Measurements from ENCODE around the gene EZH2. TPM values are rescaled to one million over a fixed set of nuclear protein-coding genes. Genes with fewer than 3 reads are reported as not detected.

EZH2 gene
- total RNA-seq, 1 donor from 2014 or later = 13.8 TPM

GRCh38 chr7:148912151-148912550 is 28.1 kb upstream of the EZH2 start:
- Histone ChIP-seq H3K79me2 (ENCODE audit: insufficient read depth, low read length) (no peaks in the 10 kb centered on the region), H3K9me3 (ENCODE audit: insufficient read depth, low read depth, low read length) (no peaks in the 10 kb centered on the region), H3K4me3 (ENCODE audit: insufficient read depth, low read depth, low read length) (no peak overlapping the region), H3K9ac (ENCODE audit: low read length) (no peak overlapping the region), H3K4me1 (ENCODE audit: insufficient read depth, low read length) (peaks cover 9% of the 10 kb centered on the region), H4K20me1 (ENCODE audit: insufficient read depth, low read length) (no peaks in the 10 kb centered on the region), H3K36me3 (ENCODE audit: insufficient read depth, low read length) (no peaks in the 10 kb centered on the region), H3K4me2 (ENCODE audit: low read length) (no peak overlapping the region), H2AFZ (ENCODE audit: low read depth, low read length) (no peak overlapping the region), H3K27ac (ENCODE audit: low read depth, low read length) (no peak overlapping the region), H3K27me3 (ENCODE audit: insufficient read depth, low read length) (peaks cover 41% of the 10 kb centered on the region)
- H3K36me3 Mint-ChIP-seq (ENCODE audit: low read depth, unreplicated experiment) = no peaks in the 10 kb centered on the region
- H3K4me3 Mint-ChIP-seq (ENCODE audit: unreplicated experiment) = no peak overlapping the region
- H3K27ac Mint-ChIP-seq (ENCODE audit: unreplicated experiment) = no peak overlapping the region
- no peak for DNase-seq (ENCODE audit: low read depth)
- TF ChIP-seq EZH2 (IDR thresholded peaks at IDR 0.05; ENCODE audit: insufficient read depth, low read length) = no peak
- TF ChIP-seq CTCF (IDR thresholded peaks at IDR 0.05; ENCODE audit: insufficient read depth, low read depth, low read length) = no peak
- H3K27me3 Mint-ChIP-seq (ENCODE audit: low read depth, unreplicated experiment) = peaks cover 14% of the 10 kb centered on the region
- peaks cover 23% of the 10 kb centered on the region for H3K4me1 Mint-ChIP-seq (ENCODE audit: low read depth, unreplicated experiment)
- no peak for FAIRE-seq
- H3K9me3 Mint-ChIP-seq (ENCODE audit: unreplicated experiment) = no peaks in the 10 kb centered on the region

GRCh38 chr7:148911626-148912025 is 27.5 kb upstream of the EZH2 start:
- no peaks in the 10 kb centered on the region for H3K79me2 ChIP-seq (ENCODE audit: insufficient read depth, low read length)
- FAIRE-seq (no peak), DNase-seq (ENCODE audit: low read depth) (no peak)
- H3K9me3 Mint-ChIP-seq (ENCODE audit: unreplicated experiment) = no peaks in the 10 kb centered on the region
- no peak overlapping the region for H3K27ac Mint-ChIP-seq (ENCODE audit: unreplicated experiment)
- no peak overlapping the region for H2AFZ ChIP-seq (ENCODE audit: low read depth, low read length)
- H3K4me3 ChIP-seq (ENCODE audit: insufficient read depth, low read depth, low read length) = no peak overlapping the region
- H3K4me1 Mint-ChIP-seq (ENCODE audit: low read depth, unreplicated experiment) = peaks cover 21% of the 10 kb centered on the region
- TF ChIP-seq CTCF (IDR thresholded peaks at IDR 0.05; ENCODE audit: insufficient read depth, low read depth, low read length) (no peak), EZH2 (IDR thresholded peaks at IDR 0.05; ENCODE audit: insufficient read depth, low read length) (no peak)
- H3K9me3 ChIP-seq (ENCODE audit: insufficient read depth, low read depth, low read length) = no peaks in the 10 kb centered on the region
- H3K4me2 ChIP-seq (ENCODE audit: low read length) = no peak overlapping the region
- H3K27ac ChIP-seq (ENCODE audit: low read depth, low read length) = no peak overlapping the region
- H4K20me1 ChIP-seq (ENCODE audit: insufficient read depth, low read length) = no peaks in the 10 kb centered on the region
- no peak overlapping the region for H3K4me3 Mint-ChIP-seq (ENCODE audit: unreplicated experiment)
- H3K36me3 Mint-ChIP-seq (ENCODE audit: low read depth, unreplicated experiment) = no peaks in the 10 kb centered on the region
- H3K27me3 Mint-ChIP-seq (ENCODE audit: low read depth, unreplicated experiment) = peaks cover 19% of the 10 kb centered on the region
- no peak overlapping the region for H3K9ac ChIP-seq (ENCODE audit: low read length)
- peaks cover 41% of the 10 kb centered on the region for H3K27me3 ChIP-seq (ENCODE audit: insufficient read depth, low read length)
- peaks cover 9% of the 10 kb centered on the region for H3K4me1 ChIP-seq (ENCODE audit: insufficient read depth, low read length)
- H3K36me3 ChIP-seq (ENCODE audit: insufficient read depth, low read length) = no peaks in the 10 kb centered on the region

GRCh38 chr7:148909568-148909967 is 25.5 kb upstream of the EZH2 start:
- Histone ChIP-seq H3K9me3 (ENCODE audit: insufficient read depth, low read depth, low read length) (no peaks in the 10 kb centered on the region), H3K4me2 (ENCODE audit: low read length) (no peak overlapping the region), H4K20me1 (ENCODE audit: insufficient read depth, low read length) (no peaks in the 10 kb centered on the region), H3K36me3 (ENCODE audit: insufficient read depth, low read length) (no peaks in the 10 kb centered on the region), H3K27ac (ENCODE audit: low read depth, low read length) (no peak overlapping the region), H3K27me3 (ENCODE audit: insufficient read depth, low read length) (peaks cover 41% of the 10 kb centered on the region), H3K4me3 (ENCODE audit: insufficient read depth, low read depth, low read length) (no peak overlapping the region), H3K79me2 (ENCODE audit: insufficient read depth, low read length) (no peaks in the 10 kb centered on the region), H3K9ac (ENCODE audit: low read length) (no peak overlapping the region), H2AFZ (ENCODE audit: low read depth, low read length) (no peak overlapping the region), H3K4me1 (ENCODE audit: insufficient read depth, low read length) (peaks cover 6% of the 10 kb centered on the region)
- no peak for FAIRE-seq
- no peak for DNase-seq (ENCODE audit: low read depth)
- Mint-ChIP-seq H3K4me3 (ENCODE audit: unreplicated experiment) (no peak overlapping the region), H3K4me1 (ENCODE audit: low read depth, unreplicated experiment) (peaks cover 19% of the 10 kb centered on the region), H3K36me3 (ENCODE audit: low read depth, unreplicated experiment) (no peaks in the 10 kb centered on the region), H3K27me3 (ENCODE audit: low read depth, unreplicated experiment) (peaks cover 22% of the 10 kb centered on the region), H3K9me3 (ENCODE audit: unreplicated experiment) (no peaks in the 10 kb centered on the region), H3K27ac (ENCODE audit: unreplicated experiment) (no peak overlapping the region)
- TF ChIP-seq EZH2 (IDR thresholded peaks at IDR 0.05; ENCODE audit: insufficient read depth, low read length) = no peak
- no peak for TF ChIP-seq CTCF (IDR thresholded peaks at IDR 0.05; ENCODE audit: insufficient read depth, low read depth, low read length)

Data from astrocyte (in vitro differentiated cells and primary cell).